HG02870 (cell line): ENCODE measurements around the gene KLF9.

ENCODE experiments used
- ATAC-seq: cut with Tn5 transposase; IDR thresholded peaks from one replicate; pipeline ENCODE4 v1.9.1; 2021; ENCODE audit warnings: mild to moderate bottlenecking, moderate library complexity; ENCODE audit not compliant: unreplicated experiment

The KLF9 gene

DNA sequence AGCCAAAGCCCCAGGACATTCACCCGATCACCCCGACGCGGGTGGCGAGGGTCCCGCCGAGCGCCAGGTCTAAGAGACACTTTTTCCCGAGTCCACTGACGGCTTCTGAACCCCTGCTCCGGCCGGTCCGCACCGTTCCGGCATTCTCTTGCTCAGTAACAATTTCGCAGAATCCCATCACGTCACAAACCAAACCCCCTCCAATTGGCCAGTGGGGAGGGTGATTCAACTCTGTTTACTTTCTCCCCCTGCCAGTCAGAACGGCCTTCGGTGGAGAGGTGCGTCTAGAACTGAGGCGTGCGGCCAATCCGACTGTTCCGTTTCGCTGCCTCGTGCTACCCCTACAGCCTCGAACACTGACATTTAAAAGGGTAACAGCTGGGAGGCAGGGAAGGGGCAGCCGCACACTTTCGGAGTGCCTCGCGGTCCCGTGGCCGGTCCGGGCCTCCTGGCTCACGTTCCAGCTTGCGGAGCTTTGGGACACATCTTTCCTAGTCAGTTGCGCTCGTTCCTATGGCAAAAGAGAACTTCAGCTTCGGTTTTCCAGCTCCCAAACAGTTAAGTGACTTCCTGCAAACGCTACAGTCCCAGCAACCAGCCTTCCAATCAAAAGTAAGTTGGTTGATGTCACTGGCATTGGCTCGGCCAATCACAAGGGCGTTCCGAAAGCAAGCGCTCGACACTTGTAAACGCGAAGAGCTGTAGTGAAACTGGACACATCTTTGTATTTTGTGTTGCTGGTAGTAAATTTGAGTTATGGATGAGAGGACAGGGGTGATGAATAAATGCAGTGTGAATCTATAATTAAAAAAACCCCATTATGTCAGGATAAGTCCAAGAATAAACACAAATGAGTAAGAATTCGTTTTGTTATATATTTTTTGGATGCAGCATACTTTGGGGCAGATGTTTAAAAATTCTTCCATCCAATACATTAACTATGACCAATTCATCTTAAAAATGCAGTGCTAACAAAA is at the start of gene KLF9:
KLF9 (minus strand) TSS at position 859 of the 977 bp plus-strand sequence. CDS start 1,294 bp downstream, outside the sequence.
- peak; percentile 64 for ATAC-seq

DNA sequence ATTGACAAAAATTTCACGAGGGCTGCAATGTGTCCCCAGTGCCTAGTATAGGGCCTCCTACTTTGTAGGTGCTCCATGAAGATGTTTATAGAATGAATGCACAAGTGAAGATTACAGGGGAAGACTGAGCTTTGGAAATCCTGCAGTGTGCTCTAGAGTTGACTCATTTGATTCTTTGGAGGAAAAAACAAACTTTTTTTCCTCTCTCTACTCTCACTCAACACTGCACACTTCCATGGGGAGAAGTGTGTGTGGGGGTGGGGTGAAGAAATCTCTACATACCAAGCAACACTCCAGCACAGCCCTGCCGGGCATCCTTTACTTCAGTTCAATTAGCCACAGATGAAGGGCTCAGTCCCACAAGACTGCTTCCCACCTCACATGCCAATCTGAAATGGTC is 49.4 kb upstream of the KLF9 start:
- no peak for ATAC-seq

GRCh38 chr9:70462300-70462699 is 47.8 kb upstream of the KLF9 start:
- ATAC-seq = no peak

- no peak for ATAC-seq
These were observed 42.8 kb upstream of the KLF9 start for GRCh38 chr9:70457235-70457634.

GRCh38 chr9:70455993-70456704 is 41.7 kb upstream of the KLF9 start:
- no peak for ATAC-seq

DNA sequence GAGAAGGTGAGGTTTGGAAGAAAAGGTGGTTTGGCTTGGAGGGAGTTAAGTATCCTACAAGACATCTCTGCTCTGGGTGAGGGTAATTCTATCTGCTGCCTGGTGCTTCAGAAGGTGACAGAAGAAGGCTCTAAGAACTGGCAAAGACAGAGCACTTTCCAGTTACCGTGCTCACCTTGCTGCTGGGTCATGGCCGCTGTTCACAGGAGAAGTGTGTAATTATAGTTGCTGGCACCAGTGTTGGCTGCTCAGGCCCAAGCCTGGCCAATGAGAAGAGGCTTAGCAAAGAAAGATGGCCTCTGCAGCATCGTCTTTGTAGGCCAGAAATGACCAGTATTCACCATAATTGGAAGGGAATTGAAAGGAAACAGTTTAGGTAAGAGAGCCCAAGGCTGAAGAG is 37.9 kb upstream of the KLF9 start:
- ATAC-seq = no peak

DNA sequence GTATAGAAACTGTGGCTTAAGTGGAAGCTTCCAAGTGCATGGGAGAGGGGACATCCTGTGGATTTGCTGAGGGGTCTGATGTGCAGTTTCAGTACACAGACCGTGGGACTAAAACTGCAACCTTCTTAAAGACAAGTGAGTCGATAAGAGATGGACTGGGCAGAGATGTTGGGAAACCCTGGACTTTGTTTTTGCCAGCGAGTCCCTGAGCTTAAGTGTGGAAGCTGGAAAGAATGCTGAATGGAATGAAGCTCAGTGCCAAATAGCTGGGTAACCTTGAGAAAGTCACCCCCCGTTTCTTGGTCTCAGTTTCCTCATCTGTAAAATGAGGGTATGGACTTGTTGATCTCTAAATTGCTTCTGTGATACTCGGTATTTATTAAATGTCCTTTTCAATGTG is 37.3 kb upstream of the KLF9 start:
- ATAC-seq = no peak

DNA sequence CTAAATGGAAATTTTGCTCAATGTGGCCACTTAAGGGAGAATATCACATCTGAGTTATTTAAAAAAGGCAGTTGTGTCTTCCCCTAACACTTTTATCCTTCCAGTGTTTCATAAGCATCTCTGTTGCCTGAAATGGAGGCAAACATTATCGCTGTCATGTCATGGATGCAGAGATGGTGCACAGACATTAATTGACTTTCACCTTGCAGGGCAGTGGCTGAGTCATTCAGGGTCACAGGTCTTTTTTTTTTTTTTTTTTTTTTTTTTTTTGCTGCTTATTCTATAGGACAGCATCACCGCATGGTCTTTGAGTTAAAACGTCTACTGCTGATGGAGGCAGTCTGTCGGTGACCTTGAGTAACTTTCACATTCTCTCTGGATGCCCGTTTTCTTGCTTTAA is 36.3 kb upstream of the KLF9 start:
- ATAC-seq = no peak

DNA sequence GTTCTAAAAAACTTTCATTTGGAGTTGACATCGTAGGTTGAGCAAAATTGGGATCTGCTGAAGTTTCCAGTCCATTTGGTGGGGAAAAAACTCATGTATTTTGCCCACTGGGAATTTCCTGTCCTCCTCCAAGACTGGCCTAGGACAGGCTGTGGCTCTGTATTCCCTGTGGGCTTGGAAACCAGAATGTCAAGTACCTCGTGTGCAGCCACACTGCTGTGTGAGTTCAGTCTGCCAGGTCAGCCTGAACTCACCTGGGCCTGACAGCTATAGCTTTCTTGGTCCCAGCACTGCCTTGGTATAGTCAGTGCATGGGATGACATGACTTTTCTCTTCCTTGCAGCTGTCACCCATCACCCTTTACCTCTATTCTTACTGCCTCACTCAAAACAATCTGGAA is 35.0 kb upstream of the KLF9 start:
- no peak for ATAC-seq

DNA sequence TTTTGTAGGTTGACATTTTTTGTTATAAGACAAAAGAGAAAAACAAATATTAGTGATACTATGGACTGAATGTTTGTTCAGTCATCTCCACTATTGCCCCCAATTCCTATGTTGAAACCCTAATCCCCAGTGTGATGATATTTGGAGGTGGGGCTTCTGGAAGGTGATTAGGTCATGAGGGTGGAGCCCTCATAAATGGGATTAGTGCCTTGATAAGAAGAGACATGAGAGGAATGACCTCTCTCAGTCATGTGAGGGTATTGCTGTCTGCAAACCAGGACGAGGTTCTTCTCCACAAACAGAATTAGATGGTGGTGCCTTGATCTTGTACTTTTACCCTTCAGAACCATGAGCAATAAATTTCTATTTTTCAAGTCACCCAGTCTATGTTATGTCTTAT is 34.5 kb upstream of the KLF9 start:
- ATAC-seq = no peak

GRCh38 chr9:70444904-70445303 is 30.4 kb upstream of the KLF9 start:
- no peak for ATAC-seq

DNA sequence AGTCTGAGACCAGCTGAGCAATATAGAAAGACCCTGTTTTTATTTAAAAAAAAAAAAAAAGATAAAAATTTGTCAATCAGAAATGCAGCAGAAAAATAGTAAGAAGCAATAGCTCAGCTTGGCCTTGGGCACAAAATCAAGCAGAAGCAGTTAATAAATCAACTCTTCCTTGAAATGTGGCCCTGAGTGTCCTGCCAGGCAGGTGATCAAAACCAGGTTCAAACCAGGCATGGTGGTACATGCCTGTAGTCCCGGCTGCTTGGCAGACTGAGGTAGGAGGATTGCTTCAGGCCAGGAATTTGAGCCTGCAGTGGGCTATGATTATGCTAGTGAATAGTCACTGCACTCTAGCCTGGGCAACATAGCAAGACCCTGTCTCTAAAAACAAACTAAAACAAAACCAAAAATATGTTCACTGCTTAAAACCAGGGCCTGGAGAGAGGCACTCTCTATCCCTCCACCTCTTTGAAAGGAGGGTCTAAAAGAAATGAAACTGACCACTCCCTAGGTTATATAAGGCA is 27.9 kb upstream of the KLF9 start:
- ATAC-seq = no peak

GRCh38 chr9:70441622-70442021 is 27.2 kb upstream of the KLF9 start:
- no peak for ATAC-seq

GRCh38 chr9:70439991-70440706 is 25.7 kb upstream of the KLF9 start:
- no peak for ATAC-seq

- no peak for ATAC-seq
These were observed 24.0 kb upstream of the KLF9 start for GRCh38 chr9:70438341-70438928.

GRCh38 chr9:70435948-70436347 is 21.5 kb upstream of the KLF9 start:
- no peak for ATAC-seq

DNA sequence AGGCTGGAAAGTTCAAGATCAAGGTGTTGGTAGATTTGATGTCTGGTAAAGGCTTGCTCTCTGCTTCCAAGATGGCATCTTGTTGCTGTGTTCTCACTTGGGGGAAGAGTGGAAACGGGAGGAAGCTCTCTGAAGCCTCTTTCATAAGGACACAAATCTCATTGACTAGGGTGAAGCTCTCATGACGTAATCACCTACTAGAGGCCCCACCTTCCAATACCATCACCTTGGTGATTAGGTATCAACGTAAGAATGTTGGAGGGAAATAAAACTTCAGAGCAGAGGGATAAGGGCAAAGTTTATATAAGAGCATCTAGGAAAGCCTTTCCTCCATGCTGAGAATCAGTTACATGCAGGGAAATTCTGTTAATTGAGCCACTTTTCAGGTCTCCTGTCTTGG is 15.4 kb upstream of the KLF9 start:
- no peak for ATAC-seq

DNA sequence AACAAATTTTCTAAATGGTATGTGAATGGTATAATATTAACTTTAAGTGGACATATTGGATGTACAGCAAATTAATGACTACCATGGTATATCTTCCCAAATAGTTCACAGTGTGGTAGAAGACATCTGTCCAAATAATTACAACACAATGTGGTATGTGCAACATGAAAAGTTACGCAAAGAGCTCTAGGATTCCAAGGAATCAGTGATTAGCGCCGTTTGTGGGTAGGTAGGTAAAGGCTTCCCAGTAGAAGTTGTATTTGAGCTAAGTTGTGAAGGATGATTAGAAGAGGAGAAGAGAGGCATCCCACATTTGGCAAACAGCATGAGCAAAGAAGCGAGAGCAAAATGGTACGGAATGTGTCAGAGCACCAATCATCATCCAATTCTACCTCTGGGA is 14.3 kb upstream of the KLF9 start:
- ATAC-seq = no peak

GRCh38 chr9:70427161-70427945 is 12.9 kb upstream of the KLF9 start:
- no peak for ATAC-seq

DNA sequence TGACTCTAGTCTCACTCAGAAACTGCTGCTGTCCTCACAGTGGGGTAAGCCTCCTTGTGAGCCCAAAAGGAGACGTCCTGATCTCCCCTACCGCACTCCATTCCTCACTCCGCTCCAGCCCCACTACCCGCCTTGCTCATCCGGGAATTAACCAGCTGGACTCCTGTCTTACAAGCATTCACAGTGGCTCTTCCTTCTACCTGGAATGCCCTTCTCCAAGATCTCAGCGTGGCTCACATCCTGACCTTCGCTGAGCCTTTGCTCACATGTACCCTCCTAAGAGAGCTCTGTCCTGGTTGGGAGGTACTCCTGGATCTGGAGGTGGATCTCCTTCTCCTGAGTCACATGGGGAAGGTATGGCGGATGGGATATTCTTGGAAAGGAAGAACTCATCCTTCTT is 10.7 kb upstream of the KLF9 start:
- no peak for ATAC-seq
